ENCODE data around the gene MUC4.
"Not testable (repeated sequence)": the region's sequence is repeated elsewhere in the genome, so short reads cannot be mapped to it uniquely, and the experiment has no call there.

MUC4 gene

DNA sequence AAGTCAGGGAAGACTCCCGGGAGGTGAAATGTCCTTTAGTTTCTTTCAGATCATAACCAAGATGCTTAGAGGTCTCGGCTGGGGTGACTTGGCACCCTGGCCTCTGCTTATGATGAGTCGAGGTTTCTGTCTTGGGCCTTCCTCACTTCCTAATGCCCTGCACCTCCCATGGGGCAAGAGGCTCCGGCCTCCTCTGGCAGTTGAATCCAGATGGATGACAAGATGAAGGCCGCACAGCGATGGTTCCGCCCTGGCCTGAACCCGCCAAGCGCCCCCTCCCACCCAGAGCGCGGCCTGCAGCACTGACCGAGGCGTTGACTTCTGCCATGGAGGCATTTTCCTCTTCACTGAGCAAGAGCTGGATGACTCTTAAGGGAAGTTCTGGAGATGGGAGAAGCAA lies 59.7 kb downstream of the MUC4 start:
- H3K9me3 ChIP-seq (ENCODE audit: control insufficient read depth, insufficient read depth, low read length): no peaks in the 10 kb centered on the region
- H3K27me3 ChIP-seq (ENCODE audit: control insufficient read depth, insufficient read depth, low read length): peaks cover 14% of the 10 kb centered on the region
- no peaks in the 10 kb centered on the region for H3K36me3 ChIP-seq (ENCODE audit: control insufficient read depth, insufficient read depth, low read length)
- no peaks in the 10 kb centered on the region for H3K4me1 ChIP-seq (ENCODE audit: control insufficient read depth, insufficient read depth, low read length)
- no peak overlapping the region for H3K4me3 ChIP-seq (ENCODE audit: low read depth, low read length)
- H3K9ac ChIP-seq (ENCODE audit: low read depth, low read length): no peak overlapping the region

DNA sequence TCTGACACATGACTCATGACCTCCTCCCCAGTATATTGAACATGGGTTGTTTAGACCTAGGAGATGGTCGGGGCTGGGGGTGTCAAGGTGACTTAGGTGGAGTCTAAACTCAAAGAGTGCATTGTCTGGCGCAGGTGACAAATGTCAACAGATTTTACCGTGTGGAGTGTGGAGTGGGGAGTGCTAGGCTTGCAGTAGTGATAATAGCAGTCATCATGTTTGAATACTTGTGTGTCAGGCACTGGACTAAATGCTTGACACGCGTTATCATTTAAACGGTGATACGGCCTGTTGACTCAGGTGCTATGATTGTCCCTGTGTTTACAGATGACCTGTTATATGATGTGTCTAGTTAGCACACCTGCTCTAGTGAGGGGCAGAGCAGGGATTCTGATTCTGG lies 60.2 kb downstream of the MUC4 start:
- Histone ChIP-seq H3K9ac (ENCODE audit: low read depth, low read length) (no peak overlapping the region), H3K9me3 (ENCODE audit: control insufficient read depth, insufficient read depth, low read length) (no peaks in the 10 kb centered on the region), H3K27me3 (ENCODE audit: control insufficient read depth, insufficient read depth, low read length) (peaks cover 19% of the 10 kb centered on the region), H3K4me3 (ENCODE audit: low read depth, low read length) (no peak overlapping the region), H3K4me1 (ENCODE audit: control insufficient read depth, insufficient read depth, low read length) (no peaks in the 10 kb centered on the region), H3K36me3 (ENCODE audit: control insufficient read depth, insufficient read depth, low read length) (no peaks in the 10 kb centered on the region)

DNA sequence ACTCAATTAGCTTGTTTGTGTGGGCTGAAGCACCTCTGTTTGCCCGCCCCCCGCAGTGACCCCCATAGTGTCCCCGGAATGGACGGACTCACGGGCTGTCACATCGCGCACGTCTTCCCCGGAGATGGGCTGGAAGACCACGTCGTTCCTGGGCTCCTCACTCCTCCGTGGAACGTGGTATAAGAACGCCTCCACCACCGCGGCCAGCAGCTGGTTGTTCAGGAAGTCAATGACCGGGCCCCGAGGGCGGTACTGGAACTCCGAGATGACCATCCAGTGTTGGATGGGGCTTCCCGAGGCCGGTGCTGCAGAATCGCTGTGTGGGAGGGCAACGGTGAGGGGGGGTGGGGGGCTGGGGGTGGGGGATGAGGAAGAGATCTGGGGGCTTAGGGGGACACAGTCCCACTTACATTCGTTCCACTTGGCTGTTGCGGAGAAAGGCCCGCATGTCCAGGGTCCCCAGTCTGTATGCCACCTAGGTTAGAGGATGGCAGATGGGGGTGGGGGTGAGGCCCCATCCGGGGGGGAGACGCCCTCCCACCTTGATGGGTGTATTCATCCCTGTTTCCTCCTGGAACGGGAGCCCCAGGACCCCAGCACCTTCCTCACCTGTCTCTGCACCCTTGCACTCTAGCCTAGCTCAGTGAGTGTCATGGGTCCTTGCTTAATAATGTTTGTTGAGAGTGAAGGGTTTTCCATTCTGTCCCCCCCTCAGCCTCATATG lies 60.8 kb downstream of the MUC4 start:
- Histone ChIP-seq H3K27me3 (ENCODE audit: control insufficient read depth, insufficient read depth, low read length) (peaks cover 24% of the 10 kb centered on the region), H3K4me1 (ENCODE audit: control insufficient read depth, insufficient read depth, low read length) (no peaks in the 10 kb centered on the region), H3K36me3 (ENCODE audit: control insufficient read depth, insufficient read depth, low read length) (no peaks in the 10 kb centered on the region), H3K9me3 (ENCODE audit: control insufficient read depth, insufficient read depth, low read length) (no peaks in the 10 kb centered on the region), H3K9ac (ENCODE audit: low read depth, low read length) (no peak overlapping the region), H3K4me3 (ENCODE audit: low read depth, low read length) (no peak overlapping the region)

DNA sequence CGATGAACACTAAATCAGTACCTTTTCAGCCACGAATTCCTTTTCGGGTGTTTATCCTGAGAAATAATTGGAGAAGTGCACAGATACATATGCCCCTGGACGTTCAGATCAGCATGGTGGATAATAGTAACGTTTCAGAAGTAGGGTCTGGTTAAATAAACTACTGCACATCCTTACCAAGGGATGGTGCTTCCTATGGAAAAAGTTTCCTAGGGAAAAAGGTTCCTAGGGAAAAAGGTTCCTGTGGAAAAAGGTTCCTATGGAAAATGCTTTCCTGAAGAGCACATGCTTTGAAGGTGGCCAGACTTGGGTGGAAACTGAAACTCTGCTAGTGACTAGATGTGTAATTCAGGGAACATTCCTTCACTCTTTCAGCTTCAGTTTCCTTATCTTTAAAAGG lies 62.6 kb downstream of the MUC4 start:
- H3K36me3 ChIP-seq (ENCODE audit: control insufficient read depth, insufficient read depth, low read length); H3K4me3 ChIP-seq (ENCODE audit: low read depth, low read length); H3K9ac ChIP-seq (ENCODE audit: low read depth, low read length); H3K9me3 ChIP-seq (ENCODE audit: control insufficient read depth, insufficient read depth, low read length); H3K4me1 ChIP-seq (ENCODE audit: control insufficient read depth, insufficient read depth, low read length): not testable (repeated sequence)
- H3K27me3 ChIP-seq (ENCODE audit: control insufficient read depth, insufficient read depth, low read length): peaks cover 35% of the 10 kb centered on the region

DNA sequence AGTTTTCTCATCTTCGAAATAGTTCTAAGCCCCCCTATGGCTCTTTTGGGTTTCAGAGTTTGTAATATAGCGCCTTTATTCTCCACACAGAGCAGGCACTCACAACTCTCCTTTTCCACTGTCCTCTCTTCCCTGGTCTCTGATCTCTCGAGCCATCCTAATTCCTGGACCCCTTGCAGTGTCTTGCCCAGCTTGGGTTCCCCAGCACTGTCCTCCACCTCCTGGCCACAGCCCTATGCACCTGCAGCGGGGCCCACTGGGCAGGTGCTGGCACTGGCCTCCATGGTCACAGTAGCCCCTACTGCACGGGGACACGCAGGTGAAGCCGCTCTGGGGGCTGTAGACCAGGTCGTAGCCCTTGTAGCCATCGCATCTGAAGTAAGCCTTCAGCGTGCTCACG lies 63.1 kb downstream of the MUC4 start:
- peaks cover 35% of the 10 kb centered on the region for H3K27me3 ChIP-seq (ENCODE audit: control insufficient read depth, insufficient read depth, low read length)
- no peaks in the 10 kb centered on the region for H3K36me3 ChIP-seq (ENCODE audit: control insufficient read depth, insufficient read depth, low read length)
- no peak overlapping the region for H3K4me3 ChIP-seq (ENCODE audit: low read depth, low read length)
- H3K4me1 ChIP-seq (ENCODE audit: control insufficient read depth, insufficient read depth, low read length): no peaks in the 10 kb centered on the region
- no peak overlapping the region for H3K9ac ChIP-seq (ENCODE audit: low read depth, low read length)
- no peaks in the 10 kb centered on the region for H3K9me3 ChIP-seq (ENCODE audit: control insufficient read depth, insufficient read depth, low read length)

DNA sequence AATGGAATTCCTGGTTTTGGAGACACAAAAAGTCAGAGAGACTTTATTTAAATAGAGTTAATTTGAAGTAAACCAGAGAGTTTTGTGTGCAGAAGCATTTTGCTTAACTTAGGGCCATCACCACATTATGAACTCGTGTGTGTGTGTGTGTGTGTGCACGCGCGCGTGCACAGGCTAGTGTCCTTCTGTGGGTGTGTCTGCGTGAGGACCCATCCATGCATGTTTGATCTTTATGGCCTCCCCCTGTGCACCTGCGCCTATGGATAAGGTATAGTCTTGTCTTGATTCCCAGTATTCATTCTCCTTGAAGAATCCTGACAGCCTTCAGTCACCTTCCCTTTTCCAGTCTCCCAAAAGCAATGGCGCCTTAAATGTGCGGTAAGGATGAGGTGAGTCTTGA lies 65.0 kb downstream of the MUC4 start:
- Histone ChIP-seq H3K4me3 (ENCODE audit: low read depth, low read length) (no peak overlapping the region), H3K9ac (ENCODE audit: low read depth, low read length) (no peak overlapping the region), H3K27me3 (ENCODE audit: control insufficient read depth, insufficient read depth, low read length) (peaks cover 35% of the 10 kb centered on the region), H3K36me3 (ENCODE audit: control insufficient read depth, insufficient read depth, low read length) (no peaks in the 10 kb centered on the region), H3K4me1 (ENCODE audit: control insufficient read depth, insufficient read depth, low read length) (no peaks in the 10 kb centered on the region), H3K9me3 (ENCODE audit: control insufficient read depth, insufficient read depth, low read length) (no peaks in the 10 kb centered on the region)

DNA sequence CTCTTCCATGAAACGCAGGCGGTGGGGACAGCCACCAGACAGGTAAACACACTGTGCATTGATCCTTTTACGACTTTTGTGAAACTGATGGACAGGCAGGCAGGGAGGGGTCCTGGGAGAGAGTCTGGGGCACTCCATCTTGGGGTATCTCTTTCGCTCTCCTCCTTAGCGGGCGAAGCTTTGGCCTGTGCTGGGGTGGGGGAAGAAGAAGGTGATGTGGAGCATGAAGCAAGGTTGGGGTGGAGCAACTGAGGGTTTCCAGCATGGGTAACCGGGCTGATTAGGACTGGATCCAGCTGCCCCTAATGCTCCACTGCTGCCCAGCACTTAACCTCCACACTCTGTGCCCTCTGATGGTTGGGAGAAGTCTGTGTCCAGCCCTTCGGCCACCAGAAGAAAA lies 65.4 kb downstream of the MUC4 start:
- Histone ChIP-seq H3K4me3 (ENCODE audit: low read depth, low read length) (no peak overlapping the region), H3K4me1 (ENCODE audit: control insufficient read depth, insufficient read depth, low read length) (no peaks in the 10 kb centered on the region), H3K9me3 (ENCODE audit: control insufficient read depth, insufficient read depth, low read length) (no peaks in the 10 kb centered on the region), H3K27me3 (ENCODE audit: control insufficient read depth, insufficient read depth, low read length) (peaks cover 35% of the 10 kb centered on the region), H3K9ac (ENCODE audit: low read depth, low read length) (no peak overlapping the region), H3K36me3 (ENCODE audit: control insufficient read depth, insufficient read depth, low read length) (no peaks in the 10 kb centered on the region)

DNA sequence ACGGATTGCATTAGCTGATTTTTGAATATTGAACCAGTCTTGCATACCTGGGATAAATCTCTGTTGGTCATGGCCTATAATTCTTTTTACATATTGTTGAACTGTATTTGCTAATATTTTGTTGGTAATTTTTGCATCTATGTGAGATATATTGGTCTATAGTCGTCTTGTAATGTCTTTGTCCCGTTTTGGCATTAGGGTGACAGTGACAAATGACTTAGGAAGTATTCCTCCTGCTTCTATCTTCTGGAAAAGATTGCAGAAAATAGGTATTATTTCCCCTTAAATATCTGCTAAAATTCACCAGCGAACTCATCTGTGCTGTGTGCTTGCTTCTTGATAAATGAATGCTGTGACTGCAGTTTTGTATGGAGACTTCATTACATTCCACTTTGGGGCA lies 67.3 kb downstream of the MUC4 start:
- Histone ChIP-seq H3K9me3 (ENCODE audit: control insufficient read depth, insufficient read depth, low read length) (no peaks in the 10 kb centered on the region), H3K27me3 (ENCODE audit: control insufficient read depth, insufficient read depth, low read length) (peaks cover 35% of the 10 kb centered on the region), H3K4me3 (ENCODE audit: low read depth, low read length) (no peak overlapping the region), H3K36me3 (ENCODE audit: control insufficient read depth, insufficient read depth, low read length) (no peaks in the 10 kb centered on the region), H3K4me1 (ENCODE audit: control insufficient read depth, insufficient read depth, low read length) (no peaks in the 10 kb centered on the region), H3K9ac (ENCODE audit: low read depth, low read length) (no peak overlapping the region)

DNA sequence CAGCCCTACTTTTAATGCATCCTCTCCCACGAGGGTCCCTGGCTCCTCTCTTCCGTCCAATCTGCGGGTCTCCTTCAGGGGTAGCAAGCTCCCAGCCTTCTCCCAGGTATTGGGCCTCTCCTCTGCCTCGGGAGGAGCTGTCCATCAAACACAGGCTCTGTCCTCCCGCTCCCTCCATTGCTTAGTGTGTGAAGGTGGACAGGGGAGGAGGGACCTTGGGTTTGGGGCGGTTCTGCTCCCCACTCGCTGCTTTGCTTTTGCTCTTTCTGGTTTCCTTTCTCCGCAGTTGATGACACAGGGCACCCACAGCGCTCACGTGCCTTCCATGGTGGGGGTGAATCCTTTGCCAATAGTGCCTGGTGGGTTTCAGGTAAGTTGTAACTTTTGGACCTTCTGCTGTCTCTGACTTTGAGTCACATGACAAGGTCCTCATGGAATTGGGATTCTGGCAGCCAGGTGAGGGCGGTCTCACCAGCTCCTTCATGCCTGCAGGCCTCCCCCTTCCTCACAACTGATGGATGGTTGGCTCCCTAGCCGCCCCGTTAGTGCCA lies 72.1 kb downstream of the MUC4 start:
- Histone ChIP-seq H3K4me3 (ENCODE audit: low read depth, low read length) (no peak overlapping the region), H3K9ac (ENCODE audit: low read depth, low read length) (no peak overlapping the region), H3K27me3 (ENCODE audit: control insufficient read depth, insufficient read depth, low read length) (peaks cover 2% of the 10 kb centered on the region), H3K4me1 (ENCODE audit: control insufficient read depth, insufficient read depth, low read length) (no peaks in the 10 kb centered on the region), H3K9me3 (ENCODE audit: control insufficient read depth, insufficient read depth, low read length) (no peaks in the 10 kb centered on the region), H3K36me3 (ENCODE audit: control insufficient read depth, insufficient read depth, low read length) (no peaks in the 10 kb centered on the region)

DNA sequence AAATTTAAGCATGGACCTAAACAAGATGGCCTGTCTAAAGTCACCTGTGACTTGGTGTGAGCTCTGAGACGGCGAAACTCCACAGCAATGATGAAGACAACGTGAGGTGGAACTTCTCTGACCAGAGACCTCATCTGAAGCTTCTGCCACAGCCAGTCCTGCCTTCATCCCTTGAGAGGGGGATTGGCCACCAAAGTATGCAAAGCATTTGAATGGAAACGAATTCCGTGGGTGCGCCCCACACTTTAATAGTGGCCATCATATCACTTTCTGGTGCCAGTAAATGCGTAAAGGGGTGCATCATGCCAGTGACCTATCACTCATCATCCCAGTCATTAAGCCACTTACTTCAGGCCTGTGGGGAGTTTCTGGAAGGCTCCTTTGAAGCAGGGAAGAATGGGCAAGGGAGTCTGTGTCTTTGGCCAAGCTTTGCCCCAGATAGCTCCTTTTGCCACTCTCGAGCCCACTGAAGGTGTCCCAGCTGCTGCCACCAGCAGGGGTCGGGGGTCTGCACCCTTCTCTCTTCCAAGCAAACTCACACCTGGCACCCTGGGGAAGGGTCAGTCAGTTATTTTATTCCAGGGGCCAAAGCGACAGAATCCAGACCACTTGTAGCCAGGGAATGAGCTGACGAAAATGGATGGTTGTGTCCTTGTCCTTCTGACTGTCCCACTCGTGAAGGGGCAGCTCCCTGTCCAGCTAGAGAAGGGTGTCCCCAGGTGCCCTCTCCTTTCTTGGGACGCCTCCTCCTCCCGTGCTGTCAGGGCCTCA lies 73.3 kb downstream of the MUC4 start:
- no peaks in the 10 kb centered on the region for H3K36me3 ChIP-seq (ENCODE audit: control insufficient read depth, insufficient read depth, low read length)
- no peak overlapping the region for H3K9ac ChIP-seq (ENCODE audit: low read depth, low read length)
- H3K27me3 ChIP-seq (ENCODE audit: control insufficient read depth, insufficient read depth, low read length): no peaks in the 10 kb centered on the region
- H3K4me1 ChIP-seq (ENCODE audit: control insufficient read depth, insufficient read depth, low read length): no peaks in the 10 kb centered on the region
- H3K4me3 ChIP-seq (ENCODE audit: low read depth, low read length): no peak overlapping the region
- H3K9me3 ChIP-seq (ENCODE audit: control insufficient read depth, insufficient read depth, low read length): no peaks in the 10 kb centered on the region

DNA sequence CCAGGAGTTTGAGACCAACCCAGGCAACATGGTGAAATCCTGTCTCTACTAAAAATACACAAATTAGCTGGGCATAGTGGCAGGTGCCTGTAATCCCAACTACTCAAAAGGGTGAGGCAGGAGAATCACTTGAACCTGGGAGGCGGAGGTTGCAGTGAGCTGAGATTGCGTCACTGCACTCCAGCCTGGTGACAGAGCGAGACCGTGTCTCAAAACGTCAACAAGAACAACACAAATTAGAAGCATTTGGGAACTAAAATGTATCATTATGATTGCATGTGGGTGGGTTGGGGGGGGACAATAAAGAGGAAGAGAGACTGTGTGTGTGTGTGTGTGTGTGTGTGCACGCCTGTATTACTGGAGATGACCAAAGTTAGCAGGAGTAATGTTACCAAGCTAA lies 73.9 kb downstream of the MUC4 start:
- H3K27me3 ChIP-seq (ENCODE audit: control insufficient read depth, insufficient read depth, low read length); H3K4me3 ChIP-seq (ENCODE audit: low read depth, low read length); H3K4me1 ChIP-seq (ENCODE audit: control insufficient read depth, insufficient read depth, low read length); H3K9ac ChIP-seq (ENCODE audit: low read depth, low read length); H3K36me3 ChIP-seq (ENCODE audit: control insufficient read depth, insufficient read depth, low read length); H3K9me3 ChIP-seq (ENCODE audit: control insufficient read depth, insufficient read depth, low read length): not testable (repeated sequence)

DNA sequence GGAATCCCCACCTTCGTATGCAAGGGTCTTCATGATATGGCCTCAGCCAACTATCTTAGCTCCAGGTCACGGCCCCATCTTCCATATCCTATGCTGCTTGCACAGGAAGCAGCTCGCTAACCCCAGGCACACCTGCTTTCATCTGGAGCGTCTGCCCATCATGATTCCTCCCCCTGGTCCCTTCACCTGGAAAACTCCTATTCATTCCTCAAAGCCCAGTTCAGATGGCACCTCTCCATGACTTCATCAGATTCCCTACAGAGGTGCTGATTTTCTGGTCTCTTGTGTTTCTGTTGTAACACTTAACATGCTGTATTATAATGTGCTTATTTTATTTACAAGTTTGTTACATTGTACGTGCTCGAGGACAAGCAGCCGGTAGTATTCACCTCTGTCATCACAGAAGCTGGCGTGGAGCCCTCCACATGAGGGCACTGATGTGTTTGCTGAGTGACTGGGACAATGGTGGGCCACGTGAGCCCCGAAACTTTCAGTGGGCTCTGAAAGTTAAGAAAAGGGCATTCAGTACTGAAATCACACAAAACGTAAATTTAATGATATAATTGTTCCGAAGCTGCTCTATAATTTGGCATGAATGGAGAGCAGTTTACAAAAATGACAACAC lies 74.8 kb downstream of the MUC4 start:
- Histone ChIP-seq H3K9ac (ENCODE audit: low read depth, low read length) (no peak overlapping the region), H3K36me3 (ENCODE audit: control insufficient read depth, insufficient read depth, low read length) (no peaks in the 10 kb centered on the region), H3K9me3 (ENCODE audit: control insufficient read depth, insufficient read depth, low read length) (no peaks in the 10 kb centered on the region), H3K4me1 (ENCODE audit: control insufficient read depth, insufficient read depth, low read length) (no peaks in the 10 kb centered on the region), H3K27me3 (ENCODE audit: control insufficient read depth, insufficient read depth, low read length) (no peaks in the 10 kb centered on the region), H3K4me3 (ENCODE audit: low read depth, low read length) (no peak overlapping the region)
